Loucy (cell line): Measurements from ENCODE around the gene DES.

Experiments used
- H2AFZ ChIP-seq: fragments of 200-600 bp; sonication (generic); 2 replicates; pipeline ENCODE4 v1.6.0; 2016; ENCODE audit warnings: antibody characterized with exemption, mild to moderate bottlenecking, low read length, moderate library complexity
- H3F3A ChIP-seq: fragments of 200-600 bp; 2 replicates; pipeline ENCODE4 v1.6.0; 2016; ENCODE audit warnings: antibody characterized with exemption, low read depth, mild to moderate bottlenecking
- H3K27me3 ChIP-seq: fragments of 200-600 bp; sonication (generic); 2 replicates; pipeline ENCODE4 v1.6.1; 2014; ENCODE audit warnings: low read length, mild to moderate bottlenecking; ENCODE audit not compliant: insufficient read depth, poor library complexity, severe bottlenecking
- H3K36me3 ChIP-seq: fragments of 200-600 bp; sonication (generic); 2 replicates; pipeline ENCODE4 v1.6.1; 2016; ENCODE audit warnings: low read length; ENCODE audit not compliant: insufficient read depth
- H3K4me1 ChIP-seq: fragments of 200-600 bp; sonication (generic); 2 replicates; pipeline ENCODE4 v1.5.1; 2014; ENCODE audit warnings: low read length, mild to moderate bottlenecking; ENCODE audit not compliant: insufficient read depth, poor library complexity, severe bottlenecking
- H3K4me2 ChIP-seq: fragments of 200-600 bp; sonication (generic); 2 replicates; pipeline ENCODE4 v1.6.0; 2014; ENCODE audit warnings: antibody characterized with exemption, low read length, low read depth, mild to moderate bottlenecking; ENCODE audit not compliant: poor library complexity, severe bottlenecking
- H3K4me3 ChIP-seq: fragments of 200-600 bp; sonication (generic); 2 replicates; pipeline ENCODE4 v1.5.1; 2014; ENCODE audit warnings: low read length, mild to moderate bottlenecking, mixed read lengths; ENCODE audit not compliant: poor library complexity, severe bottlenecking
- H3K79me2 ChIP-seq: fragments of 200-600 bp; sonication (generic); 2 replicates; pipeline ENCODE4 v1.6.1; 2014; ENCODE audit warnings: low read length; ENCODE audit not compliant: insufficient read depth
- H3K9ac ChIP-seq: fragments of 200-600 bp; sonication (generic); 2 replicates; pipeline ENCODE4 v1.6.0; 2014; ENCODE audit warnings: mild to moderate bottlenecking, low read depth, low read length, moderate library complexity; ENCODE audit not compliant: poor library complexity, severe bottlenecking
- H3K9me2 ChIP-seq: fragments of 200-600 bp; sonication (generic); replicated peaks from 2 replicates; pipeline ENCODE4 v1.6.1; 2016; ENCODE audit warnings: low read depth, low read length, mixed read lengths
- H3K9me3 ChIP-seq: fragments of 200-600 bp; sonication (generic); 2 replicates; pipeline ENCODE4 v1.6.1; 2014; ENCODE audit warnings: mild to moderate bottlenecking, antibody characterized with exemption, low read length, low read depth; ENCODE audit not compliant: insufficient read depth
- H4K20me1 ChIP-seq: fragments of 200-600 bp; sonication (generic); 2 replicates; pipeline ENCODE4 v1.6.0; 2014; ENCODE audit warnings: antibody characterized with exemption, low read length, mild to moderate bottlenecking; ENCODE audit not compliant: insufficient read depth, poor library complexity, severe bottlenecking
- CTCF ChIP-seq: fragments of 200-600 bp; sonication (generic); conservative IDR thresholded peaks from 2 replicates; pipeline ENCODE4 v1.5.1; 2014; ENCODE audit warnings: mild to moderate bottlenecking, antibody characterized with exemption, low read length
- EZH2phosphoT487 ChIP-seq: fragments of 200-600 bp; IDR thresholded peaks from 2 replicates; pipeline ENCODE4 v1.6.1; 2018; ENCODE audit warnings: antibody characterized with exemption, mild to moderate bottlenecking, moderate library complexity, borderline replicate concordance

The DES gene

GRCh38 chr2:219434468-219434717 lies 16.2 kb downstream of the DES start:
- Histone ChIP-seq H2AFZ (no peak overlapping the region), H3K4me2 (no peak overlapping the region), H3K4me1 (no peaks in the 10 kb centered on the region), H3F3A (no peaks in the 10 kb centered on the region), H3K27me3 (no peaks in the 10 kb centered on the region), H3K9me3 (no peaks in the 10 kb centered on the region), H3K9ac (no peak overlapping the region), H3K9me2 (no peaks in the 10 kb centered on the region), H4K20me1 (no peaks in the 10 kb centered on the region), H3K79me2 (no peaks in the 10 kb centered on the region), H3K4me3 (no peak overlapping the region), H3K36me3 (no peaks in the 10 kb centered on the region)
- TF ChIP-seq EZH2phosphoT487, result no peak
- no peak for TF ChIP-seq CTCF

GRCh38 chr2:219434718-219435525 lies 16.7 kb downstream of the DES start, which contains the start of gene SPEG:
Gene SPEG, plus strand, starts transcription at chr2:219434843. Its CDS starts 135 bp downstream, at chr2:219434978.
- TF ChIP-seq EZH2phosphoT487 (no peak), CTCF (no peak)
- H3K27me3 ChIP-seq, result no peaks in the 10 kb centered on the region
- no peaks in the 10 kb centered on the region for H3K9me3 ChIP-seq
- no peaks in the 10 kb centered on the region for H3K79me2 ChIP-seq
- no peak within 1 kb of the TSS for H3K4me2 ChIP-seq
- no peaks in the 10 kb centered on the region for H3K36me3 ChIP-seq
- H3K9me2 ChIP-seq, result no peaks in the 10 kb centered on the region
- H3K4me1 ChIP-seq, result no peaks in the 10 kb centered on the region
- H3K4me3 ChIP-seq, result no peak within 1 kb of the TSS
- H4K20me1 ChIP-seq, result no peaks in the 10 kb centered on the region
- H3K9ac ChIP-seq, result no peak within 1 kb of the TSS
- H3F3A ChIP-seq, result no peaks in the 10 kb centered on the region
- no peak within 1 kb of the TSS for H2AFZ ChIP-seq

GRCh38 chr2:219435701-219436100 lies 17.5 kb downstream of the DES start:
- Histone ChIP-seq H4K20me1 (no peaks in the 10 kb centered on the region), H3K4me1 (no peaks in the 10 kb centered on the region), H3K9me3 (no peaks in the 10 kb centered on the region), H3K9ac (no peak overlapping the region), H3K9me2 (no peaks in the 10 kb centered on the region), H3F3A (no peaks in the 10 kb centered on the region), H3K27me3 (no peaks in the 10 kb centered on the region), H3K79me2 (no peaks in the 10 kb centered on the region), H3K4me2 (no peak overlapping the region), H2AFZ (no peak overlapping the region), H3K36me3 (no peaks in the 10 kb centered on the region), H3K4me3 (no peak overlapping the region)
- TF ChIP-seq CTCF, result no peak
